Left ventricle myocardium inferior (tissue), 1 donor: ENCODE measurements around the gene HNF4A. TPM values are rescaled to one million over a fixed set of nuclear protein-coding genes. Genes with fewer than 3 reads are reported as not detected.

Experiments
- DNase-seq: peaks from one replicate; pipeline ENCODE4 v3.0.0-alpha.2; 2020
- H3K27ac ChIP-seq: fragments of 200-600 bp; replicated peaks from 2 replicates; pipeline ENCODE4 v1.8.0; 2021
- H3K27me3 ChIP-seq: fragments of 200-600 bp; 2 replicates; pipeline ENCODE4 v1.8.0; 2021; ENCODE audit warnings: low read depth
- H3K36me3 ChIP-seq: fragments of 200-600 bp; 2 replicates; pipeline ENCODE4 v1.8.0; 2021
- H3K4me1 ChIP-seq: fragments of 200-600 bp; 2 replicates; pipeline ENCODE4 v1.8.0; 2021
- H3K4me3 ChIP-seq: fragments of 200-600 bp; 2 replicates; pipeline ENCODE4 v1.8.0; 2021; ENCODE audit warnings: mild to moderate bottlenecking, moderate library complexity
- H3K9me3 ChIP-seq: fragments of 200-600 bp; replicated peaks from 2 replicates; pipeline ENCODE4 v1.8.0; 2021
- intact Hi-C: fragments of 100-400 bp; cut with micrococcal nuclease; formaldehyde crosslinking; loops from one replicate; pipeline ENCODE4 v1.11.0; 2022
- total RNA-seq: library from RNA; stranded (reverse); fragmentation: NEBNext Ultra II Directional; extraction: Animal tissue kit (Norgen Biotek cat#: 25700); gene quantifications from one replicate; pipeline ENCODE4 v1.2.1, GENCODE V29; 2021
- TF ChIP-seq, protein P1 (sequence below): fragments of 200-600 bp; IDR thresholded peaks from 2 replicates; pipeline ENCODE4 v1.8.0; 2021; ENCODE audit warnings: antibody characterized with exemption, mild to moderate bottlenecking, borderline replicate concordance
- donor health status: DM: no; HTN: yes; CAD: no; lungs with severe emphysema.

HNF4A gene
- total RNA-seq, 1 donor from 2014 or later = not detected

DNA sequence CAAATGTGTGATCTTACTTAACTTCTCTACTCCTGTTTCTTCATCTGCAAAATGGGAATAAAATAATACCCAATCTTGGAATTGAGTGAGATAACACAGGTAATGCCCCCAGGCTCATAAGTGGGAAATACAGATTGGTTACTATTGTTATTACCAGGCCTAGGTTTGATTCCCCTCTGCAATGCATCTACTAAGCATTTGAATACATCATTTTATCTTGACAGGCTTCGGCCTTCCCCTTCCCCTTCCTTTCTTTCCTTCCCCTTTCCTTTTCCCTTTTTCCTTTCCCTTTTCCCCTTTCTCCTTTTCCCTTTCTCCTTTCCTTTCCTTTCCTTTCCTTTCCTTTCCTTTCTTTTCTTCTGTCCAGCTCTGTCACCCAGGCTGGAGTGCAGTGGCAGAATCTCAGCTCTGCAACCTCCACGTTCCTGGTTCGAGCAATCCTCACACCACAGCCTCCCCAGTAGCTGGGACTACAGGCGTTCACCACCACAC, 7.3 kb upstream of the HNF4A start:
- no peaks in the 10 kb centered on the region for H3K9me3 ChIP-seq
- no peak for DNase-seq
- intact Hi-C loops = no loop called here
- no peaks in the 10 kb centered on the region for H3K36me3 ChIP-seq
- peaks cover 30% of the 10 kb centered on the region for H3K27me3 ChIP-seq
- H3K27ac ChIP-seq = no peak overlapping the region
- no peak overlapping the region for H3K4me3 ChIP-seq
- TF ChIP-seq, protein P1, sequence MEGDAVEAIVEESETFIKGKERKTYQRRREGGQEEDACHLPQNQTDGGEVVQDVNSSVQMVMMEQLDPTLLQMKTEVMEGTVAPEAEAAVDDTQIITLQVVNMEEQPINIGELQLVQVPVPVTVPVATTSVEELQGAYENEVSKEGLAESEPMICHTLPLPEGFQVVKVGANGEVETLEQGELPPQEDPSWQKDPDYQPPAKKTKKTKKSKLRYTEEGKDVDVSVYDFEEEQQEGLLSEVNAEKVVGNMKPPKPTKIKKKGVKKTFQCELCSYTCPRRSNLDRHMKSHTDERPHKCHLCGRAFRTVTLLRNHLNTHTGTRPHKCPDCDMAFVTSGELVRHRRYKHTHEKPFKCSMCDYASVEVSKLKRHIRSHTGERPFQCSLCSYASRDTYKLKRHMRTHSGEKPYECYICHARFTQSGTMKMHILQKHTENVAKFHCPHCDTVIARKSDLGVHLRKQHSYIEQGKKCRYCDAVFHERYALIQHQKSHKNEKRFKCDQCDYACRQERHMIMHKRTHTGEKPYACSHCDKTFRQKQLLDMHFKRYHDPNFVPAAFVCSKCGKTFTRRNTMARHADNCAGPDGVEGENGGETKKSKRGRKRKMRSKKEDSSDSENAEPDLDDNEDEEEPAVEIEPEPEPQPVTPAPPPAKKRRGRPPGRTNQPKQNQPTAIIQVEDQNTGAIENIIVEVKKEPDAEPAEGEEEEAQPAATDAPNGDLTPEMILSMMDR = no peak
- no peaks in the 10 kb centered on the region for H3K4me1 ChIP-seq

DNA sequence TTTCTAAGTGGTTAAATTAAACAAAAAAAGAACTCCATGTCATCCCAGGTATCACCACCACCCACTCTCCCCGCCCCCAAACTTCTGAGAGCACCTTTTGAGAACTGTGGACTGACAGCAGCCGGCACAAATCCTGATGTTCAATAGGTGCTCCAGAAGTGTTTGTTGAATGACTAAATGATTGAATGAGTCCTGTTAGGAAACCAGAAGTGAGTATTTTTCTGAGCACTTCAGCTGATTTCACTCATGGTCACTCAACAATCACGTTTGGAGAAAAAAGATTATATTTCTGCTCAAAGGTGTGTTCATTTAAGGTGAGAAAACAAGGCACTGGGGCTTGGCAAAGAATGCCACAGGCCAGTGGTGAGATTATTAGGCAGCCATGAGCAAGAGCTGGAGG, 6.2 kb upstream of the HNF4A start:
- Histone ChIP-seq H3K27ac (no peak overlapping the region), H3K4me3 (no peak overlapping the region), H3K36me3 (no peaks in the 10 kb centered on the region), H3K27me3 (peaks cover 20% of the 10 kb centered on the region), H3K9me3 (no peaks in the 10 kb centered on the region), H3K4me1 (no peaks in the 10 kb centered on the region)
- TF ChIP-seq, protein P1 = no peak
- no peak for DNase-seq
- intact Hi-C loops = no loop called here

DNA sequence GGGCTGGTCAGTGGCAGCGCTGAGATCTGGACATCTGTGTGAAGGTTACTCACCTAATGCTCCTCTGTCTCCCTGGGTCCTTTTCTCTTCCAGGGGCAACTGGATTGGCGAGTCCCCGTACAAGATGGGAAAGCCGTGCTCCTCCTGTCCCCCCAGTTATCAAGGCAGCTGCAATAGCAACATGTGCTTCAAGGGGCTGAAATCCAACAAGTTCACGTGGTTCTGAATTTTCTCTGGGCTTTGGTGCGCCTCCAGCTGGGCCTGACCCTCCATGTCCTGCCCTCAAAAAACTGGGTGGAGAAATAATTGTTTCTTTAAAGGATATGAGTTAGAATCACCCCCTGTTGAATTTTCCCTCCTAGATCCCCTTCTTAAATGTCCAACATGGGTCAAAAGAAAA, 4.9 kb upstream of the HNF4A start:
- TF ChIP-seq, protein P1 = no peak
- intact Hi-C loops = no loop called here
- Histone ChIP-seq H3K36me3 (no peaks in the 10 kb centered on the region), H3K4me1 (no peaks in the 10 kb centered on the region), H3K27me3 (peaks cover 30% of the 10 kb centered on the region), H3K27ac (no peak overlapping the region), H3K4me3 (no peak overlapping the region), H3K9me3 (no peaks in the 10 kb centered on the region)
- no peak for DNase-seq

DNA sequence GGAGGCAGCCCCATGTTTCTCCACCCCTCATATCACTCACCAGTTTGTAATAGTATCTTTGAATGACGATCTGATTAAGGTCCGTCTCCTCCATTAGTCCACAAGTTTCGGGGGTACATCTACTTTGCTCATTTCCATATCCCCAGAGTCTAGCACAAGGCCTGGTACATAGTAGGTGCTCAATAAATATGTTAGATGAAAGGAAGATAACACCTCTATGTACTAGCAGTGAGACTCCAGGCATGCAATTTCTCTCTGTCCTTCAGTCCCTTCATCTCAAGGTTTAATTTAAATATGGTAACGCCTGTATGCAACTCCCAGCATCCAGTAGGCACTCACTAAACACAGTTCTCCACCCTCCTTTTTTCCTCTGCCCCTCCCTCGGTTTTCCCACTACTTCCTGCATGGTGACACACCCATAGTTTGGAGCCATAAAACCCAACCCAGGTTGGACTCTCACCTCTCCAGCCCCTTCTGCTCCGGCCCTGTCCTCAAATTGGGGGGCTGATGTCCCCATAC, 461 bp upstream of the HNF4A start:
- H3K27ac ChIP-seq = no peak overlapping the region
- H3K9me3 ChIP-seq = no peaks in the 10 kb centered on the region
- H3K4me1 ChIP-seq = no peaks in the 10 kb centered on the region
- peaks cover 38% of the 10 kb centered on the region for H3K27me3 ChIP-seq
- no peaks in the 10 kb centered on the region for H3K36me3 ChIP-seq
- H3K4me3 ChIP-seq = no peak overlapping the region
- DNase-seq = no peak
- TF ChIP-seq, protein P1 = no peak
- intact Hi-C loops = no loop called here

DNA sequence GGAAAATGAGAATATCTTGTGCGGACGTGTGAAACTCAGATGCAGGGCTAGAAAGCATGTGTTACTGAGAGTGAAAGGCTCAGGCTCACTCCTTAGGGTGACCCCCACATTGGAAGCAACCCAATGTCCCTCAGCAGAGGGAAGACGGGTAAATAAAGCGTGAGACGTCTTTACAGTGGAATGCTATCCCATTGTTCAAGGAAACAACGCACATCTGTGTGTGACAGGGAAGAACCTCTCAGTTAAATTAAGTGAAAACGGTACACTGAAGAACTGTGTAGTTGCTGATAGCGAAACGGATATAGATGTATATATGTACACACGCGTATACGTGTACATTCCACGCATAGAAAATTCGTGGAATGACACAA, 839 bp downstream of the HNF4A start:
- TF ChIP-seq, protein P1 = no peak
- intact Hi-C loops = no loop called here
- no peaks in the 10 kb centered on the region for H3K9me3 ChIP-seq
- no peaks in the 10 kb centered on the region for H3K36me3 ChIP-seq
- H3K27ac ChIP-seq = peak overlapping the region; percentile 3
- no peak overlapping the region for H3K4me3 ChIP-seq
- H3K27me3 ChIP-seq = peaks cover 32% of the 10 kb centered on the region
- DNase-seq = no peak
- no peaks in the 10 kb centered on the region for H3K4me1 ChIP-seq
